Measurements from ENCODE around the gene CRYGS.
"Not testable (repeated sequence)": the region's sequence is repeated elsewhere in the genome, so short reads cannot be mapped to it uniquely, and the experiment has no call there.

Gene CRYGS

DNA sequence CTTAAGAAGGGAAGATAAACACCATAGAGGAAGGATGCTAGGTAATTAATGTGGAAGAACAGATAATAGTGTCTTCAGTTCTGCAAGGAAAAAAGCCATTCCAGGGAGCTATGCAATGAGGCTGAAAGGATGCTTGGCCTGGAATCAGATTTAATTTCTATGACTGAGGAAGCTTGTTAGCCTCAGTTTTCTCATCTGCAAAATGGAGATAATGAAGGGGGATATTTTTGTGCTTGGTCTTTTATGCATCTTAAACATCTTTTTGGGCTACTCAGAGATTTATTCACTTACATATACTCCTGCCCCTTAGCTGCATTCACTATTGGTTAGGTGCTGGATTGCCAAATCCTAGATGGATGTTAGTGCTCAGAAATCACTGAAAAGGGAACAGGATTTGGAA is 43.0 kb upstream of the CRYGS start:
- no peak for DNase-seq (ENCODE audit: insufficient read length, low spot score)
- TF ChIP-seq, protein P1, sequence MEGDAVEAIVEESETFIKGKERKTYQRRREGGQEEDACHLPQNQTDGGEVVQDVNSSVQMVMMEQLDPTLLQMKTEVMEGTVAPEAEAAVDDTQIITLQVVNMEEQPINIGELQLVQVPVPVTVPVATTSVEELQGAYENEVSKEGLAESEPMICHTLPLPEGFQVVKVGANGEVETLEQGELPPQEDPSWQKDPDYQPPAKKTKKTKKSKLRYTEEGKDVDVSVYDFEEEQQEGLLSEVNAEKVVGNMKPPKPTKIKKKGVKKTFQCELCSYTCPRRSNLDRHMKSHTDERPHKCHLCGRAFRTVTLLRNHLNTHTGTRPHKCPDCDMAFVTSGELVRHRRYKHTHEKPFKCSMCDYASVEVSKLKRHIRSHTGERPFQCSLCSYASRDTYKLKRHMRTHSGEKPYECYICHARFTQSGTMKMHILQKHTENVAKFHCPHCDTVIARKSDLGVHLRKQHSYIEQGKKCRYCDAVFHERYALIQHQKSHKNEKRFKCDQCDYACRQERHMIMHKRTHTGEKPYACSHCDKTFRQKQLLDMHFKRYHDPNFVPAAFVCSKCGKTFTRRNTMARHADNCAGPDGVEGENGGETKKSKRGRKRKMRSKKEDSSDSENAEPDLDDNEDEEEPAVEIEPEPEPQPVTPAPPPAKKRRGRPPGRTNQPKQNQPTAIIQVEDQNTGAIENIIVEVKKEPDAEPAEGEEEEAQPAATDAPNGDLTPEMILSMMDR (IDR thresholded peaks at IDR 0.05; ENCODE audit: insufficient read depth, missing control alignments) = no peak
- no peak for FAIRE-seq

DNA sequence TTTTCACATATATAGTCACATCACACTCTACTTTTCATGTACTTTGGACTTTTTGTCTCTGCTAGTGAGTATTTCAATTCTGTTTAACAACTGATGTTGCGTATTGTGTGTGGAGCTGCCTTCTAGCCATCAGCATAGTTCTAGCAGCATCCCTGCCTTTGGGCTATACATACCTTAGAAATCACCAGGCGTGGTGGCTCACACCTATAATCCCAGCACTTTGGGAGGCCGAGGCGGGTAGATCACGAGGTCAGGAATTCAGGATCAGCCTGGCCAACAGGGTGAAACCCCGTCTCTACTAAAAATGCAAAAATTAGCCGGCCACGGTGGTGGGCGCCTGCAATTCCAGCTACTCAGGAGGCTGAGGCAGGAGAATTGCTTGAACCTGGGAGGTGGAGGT is 42.1 kb upstream of the CRYGS start:
- DNase-seq (ENCODE audit: insufficient read length, low spot score); FAIRE-seq: not testable (repeated sequence)

DNA sequence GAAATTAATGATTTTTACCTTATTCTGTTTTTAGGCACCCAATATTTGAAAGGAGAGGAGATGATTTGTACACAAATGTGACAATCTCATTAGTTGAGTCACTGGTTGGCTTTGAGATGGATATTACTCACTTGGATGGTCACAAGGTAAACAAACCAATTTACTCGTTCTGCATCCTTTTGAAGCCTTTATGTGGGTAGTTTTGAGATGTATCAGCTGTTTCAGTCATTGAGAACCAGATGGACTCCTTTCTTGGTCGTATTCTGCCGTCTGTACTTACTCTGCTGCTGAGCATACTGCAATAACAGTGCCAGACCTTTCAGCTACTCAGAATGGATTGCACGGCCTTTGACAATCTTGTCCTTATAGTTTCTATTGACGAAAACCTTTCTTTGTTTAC is 39.7 kb upstream of the CRYGS start:
- FAIRE-seq = no peak
- DNase-seq (ENCODE audit: insufficient read length, low spot score) = no peak
- TF ChIP-seq, protein P1 (IDR thresholded peaks at IDR 0.05; ENCODE audit: insufficient read depth, missing control alignments) = no peak

DNA sequence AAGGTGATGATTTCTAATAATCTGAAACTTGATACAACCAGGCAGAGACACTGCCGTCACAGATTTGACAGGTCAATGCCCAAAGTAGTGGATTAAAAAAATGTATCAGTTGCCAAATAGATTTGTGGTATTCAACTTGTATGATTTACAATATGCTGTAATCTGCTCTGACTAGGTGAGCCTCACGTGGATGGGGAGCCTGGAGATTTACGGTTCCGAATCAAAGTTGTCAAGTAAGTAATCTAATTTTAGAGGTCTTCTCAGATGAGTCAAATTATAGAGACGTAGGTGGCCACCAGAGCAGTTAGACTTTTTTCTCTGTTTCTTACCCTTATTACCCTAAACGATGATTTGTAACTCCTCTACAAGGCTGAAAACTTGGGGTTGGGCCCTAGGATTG is 38.4 kb upstream of the CRYGS start:
- TF ChIP-seq, protein P1 (IDR thresholded peaks at IDR 0.05; ENCODE audit: insufficient read depth, missing control alignments) = no peak
- DNase-seq (ENCODE audit: insufficient read length, low spot score) = no peak
- no peak for FAIRE-seq

DNA sequence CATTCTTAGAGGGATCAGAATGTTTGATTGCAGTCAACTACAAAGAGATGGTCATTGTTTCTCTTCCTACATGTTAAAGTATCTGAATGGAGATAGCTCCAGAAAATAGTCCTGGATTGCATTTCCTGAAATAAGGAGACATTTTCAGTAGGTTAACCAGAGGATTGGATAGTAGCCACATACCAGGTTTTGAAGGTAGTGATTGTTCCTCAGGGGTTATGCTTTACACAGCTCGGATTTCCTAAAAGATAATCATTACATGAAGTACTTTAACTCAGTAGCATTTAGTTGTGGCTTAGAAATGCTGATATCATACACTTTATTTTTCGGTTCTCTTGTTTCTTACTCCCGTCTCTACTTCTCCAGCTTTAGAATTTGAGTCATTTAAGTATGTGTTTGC is 36.6 kb upstream of the CRYGS start:
- DNase-seq (ENCODE audit: insufficient read length, low spot score) (no peak), FAIRE-seq (no peak)
- TF ChIP-seq, protein P1 (IDR thresholded peaks at IDR 0.05; ENCODE audit: insufficient read depth, missing control alignments) = no peak

DNA sequence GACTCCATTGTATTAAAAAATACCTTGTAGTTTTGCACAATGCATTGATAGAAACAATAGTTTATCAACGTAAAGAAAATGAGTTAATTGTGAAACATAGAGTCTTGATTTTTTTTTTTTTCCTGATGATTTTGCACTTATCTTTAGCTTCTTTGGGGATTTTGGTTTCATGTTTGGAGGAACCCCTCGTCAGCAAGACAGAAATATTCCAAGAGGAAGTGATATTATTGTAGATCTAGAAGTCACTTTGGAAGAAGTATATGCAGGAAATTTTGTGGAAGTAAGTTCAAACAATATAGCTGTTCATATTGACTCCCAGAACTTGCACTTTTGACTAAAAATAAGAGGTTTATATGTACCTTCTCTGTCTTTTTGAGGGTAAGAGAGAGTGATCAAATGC is 33.3 kb upstream of the CRYGS start:
- TF ChIP-seq, protein P1 (IDR thresholded peaks at IDR 0.05; ENCODE audit: insufficient read depth, missing control alignments) = no peak
- DNase-seq (ENCODE audit: insufficient read length, low spot score) (no peak), FAIRE-seq (no peak)

DNA sequence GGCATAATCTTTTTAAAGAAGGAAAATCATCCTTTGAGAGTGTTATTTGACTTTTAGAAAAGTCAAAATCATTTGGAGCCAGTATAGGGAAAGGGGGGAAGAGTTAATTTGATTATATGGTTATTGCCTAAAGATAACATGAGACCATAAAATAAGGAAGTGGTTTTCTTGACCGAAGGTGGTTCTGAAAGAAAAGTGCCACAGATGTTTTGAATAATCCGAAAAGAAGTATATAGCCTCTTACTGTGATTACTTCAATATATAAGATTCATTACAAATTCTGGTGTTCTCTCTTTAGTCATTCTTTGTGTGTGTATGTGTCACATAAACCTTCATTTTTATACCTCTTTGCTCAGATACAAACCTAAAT is 27.4 kb upstream of the CRYGS start:
- FAIRE-seq (no peak), DNase-seq (ENCODE audit: insufficient read length, low spot score) (no peak)

More for the DNA sequence above, 27.4 kb upstream of the CRYGS start:
- TF ChIP-seq, protein P1 (IDR thresholded peaks at IDR 0.05; ENCODE audit: insufficient read depth, missing control alignments) = no peak
